ENCODE measurements around the gene SRGAP1. TPM values are rescaled to one million over a fixed set of nuclear protein-coding genes. Genes with fewer than 3 reads are reported as not detected.
A peak's percentile ranks its signal among the peaks of the same experiment; 100 is the strongest.

Gene SRGAP1
- total and polyA plus RNA-seq, 2 of the 4 experiments (the other 2 are of a cell fraction): 10.0 to 10.2 TPM

GRCh38 chr12:64107776-64108175, 263.3 kb downstream of the SRGAP1 start:
- no peak for ATAC-seq (ENCODE audit: low read depth)
- dilution Hi-C loops (cut with HindIII; ENCODE audit: low sequenced_read_pairs, unreplicated experiment): no loop called here
- no peak overlapping the region for H2AK5ac ChIP-seq (ENCODE audit: low read depth, low read length)
- no peak overlapping the region for H3K23ac ChIP-seq (ENCODE audit: low read depth, low read length)
- no peak overlapping the region for H4K8ac ChIP-seq (ENCODE audit: low read depth in 2 of 2, low read length in 2 of 2)
- no peak overlapping the region for H2BK5ac ChIP-seq (ENCODE audit: low read depth, low read length, poor library complexity, severe bottlenecking)
- peaks cover 11% of the 10 kb centered on the region for H3K4me1 ChIP-seq (ENCODE audit: control insufficient read depth, insufficient read depth, low read length)
- intact Hi-C loops (cut with micrococcal nuclease): no loop called here
- H3K9me1 ChIP-seq (ENCODE audit: insufficient read depth, low read length): peaks cover 5% of the 10 kb centered on the region
- H3K18ac ChIP-seq (ENCODE audit: low read depth, low read length): no peak overlapping the region
- peak overlapping the region; percentile 36; the same call in 1 of the 2 replicates for H4K5ac ChIP-seq (ENCODE audit: low read depth, low read length)
- TF ChIP-seq MXI1 (IDR thresholded peaks at IDR 0.05; ENCODE audit: borderline replicate concordance, low read depth, low read length) (no peak), CEBPB (IDR thresholded peaks at IDR 0.05; ENCODE audit: low read depth, low read length) (no peak), MAFK (IDR thresholded peaks at IDR 0.05; ENCODE audit: low read depth, low read length) (no peak)
- TF ChIP-seq, protein P1, sequence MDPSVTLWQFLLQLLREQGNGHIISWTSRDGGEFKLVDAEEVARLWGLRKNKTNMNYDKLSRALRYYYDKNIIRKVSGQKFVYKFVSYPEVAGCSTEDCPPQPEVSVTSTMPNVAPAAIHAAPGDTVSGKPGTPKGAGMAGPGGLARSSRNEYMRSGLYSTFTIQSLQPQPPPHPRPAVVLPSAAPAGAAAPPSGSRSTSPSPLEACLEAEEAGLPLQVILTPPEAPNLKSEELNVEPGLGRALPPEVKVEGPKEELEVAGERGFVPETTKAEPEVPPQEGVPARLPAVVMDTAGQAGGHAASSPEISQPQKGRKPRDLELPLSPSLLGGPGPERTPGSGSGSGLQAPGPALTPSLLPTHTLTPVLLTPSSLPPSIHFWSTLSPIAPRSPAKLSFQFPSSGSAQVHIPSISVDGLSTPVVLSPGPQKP (IDR thresholded peaks at IDR 0.05; ENCODE audit: borderline replicate concordance, low read depth, low read length): no peak
- no CpG with 5 or more reads among the region's 1 CpG for WGBS, 2 experiments (ENCODE audit: extremely low coverage in 2 of 2, insufficient read length in 1 of 2)
- no peak overlapping the region for H3K4me2 ChIP-seq (ENCODE audit: low read depth, low read length)
- no peak overlapping the region for H2BK120ac ChIP-seq (ENCODE audit: low read depth, low read length)
- H3K36me3 ChIP-seq (ENCODE audit: control insufficient read depth, insufficient read depth, low read length): peaks cover 34% of the 10 kb centered on the region
- H3K9ac ChIP-seq (ENCODE audit: low read depth, low read length): no peak overlapping the region
- no peak for DNase-seq
- CTCF ChIA-PET: no interaction called here
- in situ Hi-C loops (cut with MboI; ENCODE audit: low sequenced_read_pairs): no loop called here
- no peak overlapping the region for H3K14ac ChIP-seq (replicated peaks; ENCODE audit: low read depth, low read length)
- no peaks in the 10 kb centered on the region for H4K20me1 ChIP-seq (ENCODE audit: insufficient read depth, low read length)
- no peak overlapping the region for H2AFZ ChIP-seq (replicated peaks; ENCODE audit: low read length, poor library complexity)
- no peak overlapping the region for H2BK20ac ChIP-seq (ENCODE audit: low read depth, low read length)
- peaks cover 17 to 40% of the 10 kb centered on the region in 2 experiments for H3K79me1 ChIP-seq (ENCODE audit: low read depth in 1 of 2, low read length in 2 of 2)
- H3K4ac ChIP-seq (ENCODE audit: low read depth, low read length): no peak overlapping the region
- H3K27me3 ChIP-seq (ENCODE audit: control insufficient read depth, insufficient read depth, low read length): no peaks in the 10 kb centered on the region
- H4K91ac ChIP-seq (ENCODE audit: insufficient read depth, low read depth, low read length): no peak overlapping the region
- no peaks in the 10 kb centered on the region for H3K9me3 ChIP-seq (ENCODE audit: control insufficient read depth, insufficient read depth, low read length)
- POLR2A ChIA-PET (ENCODE audit: unreplicated experiment): no interaction called here
- H3K27ac ChIP-seq (ENCODE audit: insufficient read depth, low read length): no peak overlapping the region
- H2AK9ac ChIP-seq (replicated peaks; ENCODE audit: low read depth, low read length, poor library complexity): no peak overlapping the region
- no peak overlapping the region for H3K56ac ChIP-seq (ENCODE audit: extremely low read depth, insufficient read depth, low read length)
- no peak overlapping the region for H3K4me3 ChIP-seq (ENCODE audit: insufficient read depth, low read depth, low read length)
- no TSS peak for BruUV-seq (replicated peaks)
- no peak overlapping the region for H2BK15ac ChIP-seq (ENCODE audit: low read depth, low read length)
